Activated CD8-positive, alpha-beta memory T cell treated with anti-CD3 and anti-CD28 coated beads for 1 hour (primary cell): ENCODE data around the gene GALR3.

Experiments
- DNase-seq, 2 donors: peaks; one replicate each; pipeline ENCODE4 v3.0.0-alpha.2; 2020; ENCODE audit warnings: low read depth in 1 of 2; ENCODE audit errors: extremely low read depth in 1 of 2

Gene GALR3

GRCh38 chr22:37822079-37822833 lies 926 bp upstream of the GALR3 start:
- no peak for DNase-seq

GRCh38 chr22:37824674-37825641 lies 1.8 kb downstream of the GALR3 start:
- no peak for DNase-seq

GRCh38 chr22:37827056-37827455 lies 3.9 kb downstream of the GALR3 start:
- DNase-seq: no peak

GRCh38 chr22:37830093-37830842 lies 7.1 kb downstream of the GALR3 start:
- DNase-seq: no peak

- DNase-seq: no peak
Observed at GRCh38 chr22:37831472-37831871, 8.3 kb downstream of the GALR3 start.

GRCh38 chr22:37832022-37832857 lies 9.1 kb downstream of the GALR3 start:
- DNase-seq: no peak

- no peak for DNase-seq
Observed at GRCh38 chr22:37842015-37842793, 19.0 kb downstream of the GALR3 start.

- DNase-seq: peak in 1 of 2 donors; percentile 14
Observed at GRCh38 chr22:37843741-37844089, 20.5 kb downstream of the GALR3 start.

- no peak for DNase-seq
Observed at GRCh38 chr22:37844904-37845329, 21.7 kb downstream of the GALR3 start.

GRCh38 chr22:37846433-37846832 lies 23.3 kb downstream of the GALR3 start:
- DNase-seq: no peak

- no peak for DNase-seq
Observed at GRCh38 chr22:37848587-37849088, 25.5 kb downstream of the GALR3 start.

- peak; percentile 62 to 76 for DNase-seq
Observed at GRCh38 chr22:37849089-37849751, 26.0 kb downstream of the GALR3 start, which contains the start of gene EIF3L. Gene EIF3L (plus strand): TSS chr22:37849419. CDS start chr22:37849450, 31 bp downstream.

- DNase-seq: no peak
Observed at GRCh38 chr22:37850801-37851200, 27.6 kb downstream of the GALR3 start.

- DNase-seq: no peak
Observed at GRCh38 chr22:37852418-37852817, 29.2 kb downstream of the GALR3 start.

GRCh38 chr22:37854946-37855345 lies 31.8 kb downstream of the GALR3 start:
- no peak for DNase-seq

- DNase-seq: no peak
Observed at GRCh38 chr22:37855462-37855861, 32.3 kb downstream of the GALR3 start.

GRCh38 chr22:37860796-37861421 lies 37.7 kb downstream of the GALR3 start:
- no peak for DNase-seq
